Fibroblast of skin of left biceps (primary cell): Measurements from ENCODE around the gene ASCL5.

ENCODE experiments used
- DNase-seq, 2 experiments: peaks; one replicate each; pipeline ENCODE4 v3.0.0-alpha.2; 2013; ENCODE audit warnings: low read depth in 2 of 2

Gene ASCL5

GRCh38 chr1:201085902-201086735 lies 40.9 kb downstream of the ASCL5 start:
- DNase-seq, result no peak

- DNase-seq, result no peak
Observed at GRCh38 chr1:201084295-201084694, 42.7 kb downstream of the ASCL5 start.

DNA sequence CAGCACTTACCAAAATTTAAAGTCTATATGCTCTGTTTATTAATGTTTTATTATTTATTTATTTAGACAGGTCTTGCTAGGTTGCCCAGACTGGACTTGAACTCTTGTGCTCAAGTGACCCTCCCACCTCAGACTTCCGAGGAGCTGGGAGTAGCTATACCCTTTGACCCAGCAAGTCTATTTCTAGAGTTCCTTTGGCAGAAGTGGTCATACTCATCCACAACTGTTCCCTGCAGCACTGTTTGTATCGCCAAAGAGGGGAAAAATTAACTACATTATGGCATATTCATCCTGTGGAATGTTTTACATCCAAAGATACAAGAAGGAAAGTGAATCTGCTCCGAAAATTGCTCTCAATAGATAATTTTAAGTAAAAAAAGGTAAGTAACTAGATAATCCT lies 43.2 kb downstream of the ASCL5 start:
- DNase-seq, result no peak

- DNase-seq, result no peak
Observed at GRCh38 chr1:201080135-201080534, 46.8 kb downstream of the ASCL5 start.

DNA sequence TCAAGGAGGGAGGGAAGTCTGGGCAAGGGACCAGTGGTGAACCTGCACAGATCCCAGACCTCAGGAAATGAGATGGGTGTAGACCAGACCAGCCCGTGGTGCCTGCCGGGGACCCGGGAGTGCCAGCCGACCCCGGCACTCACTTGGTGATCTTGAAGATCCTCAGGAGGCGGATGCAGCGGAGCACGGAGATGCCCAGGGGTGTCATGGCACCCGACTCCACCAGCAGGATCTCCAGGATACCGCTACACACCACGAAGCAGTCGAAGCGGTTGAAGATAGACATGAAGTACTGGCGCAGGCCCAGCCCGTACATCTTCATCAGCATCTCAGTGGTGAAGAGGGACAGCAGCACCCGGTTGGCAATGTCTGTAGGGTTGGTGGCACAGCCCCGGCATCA lies 49.2 kb downstream of the ASCL5 start:
- no peak for DNase-seq

GRCh38 chr1:201077116-201077515 lies 49.9 kb downstream of the ASCL5 start:
- DNase-seq, result no peak

DNA sequence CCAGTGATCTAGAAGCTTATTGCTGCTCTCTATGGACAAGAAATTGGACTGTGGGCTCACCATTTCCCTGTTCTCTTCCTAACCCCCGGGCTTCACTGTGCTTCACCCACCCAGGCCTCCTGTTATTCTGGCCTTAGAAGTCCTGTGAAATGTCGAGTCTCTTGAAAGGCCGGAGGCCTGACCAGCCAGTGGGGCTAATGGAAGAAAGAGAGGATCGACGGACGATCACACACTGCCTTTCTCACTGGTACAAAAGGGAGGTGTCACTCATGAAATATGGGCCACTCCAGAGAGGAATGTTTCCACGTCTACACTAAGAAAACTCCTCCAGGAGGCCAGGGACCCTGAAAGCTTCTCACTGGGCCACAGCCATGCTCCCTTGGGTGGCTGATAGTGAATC lies 50.9 kb downstream of the ASCL5 start:
- no peak for DNase-seq

DNA sequence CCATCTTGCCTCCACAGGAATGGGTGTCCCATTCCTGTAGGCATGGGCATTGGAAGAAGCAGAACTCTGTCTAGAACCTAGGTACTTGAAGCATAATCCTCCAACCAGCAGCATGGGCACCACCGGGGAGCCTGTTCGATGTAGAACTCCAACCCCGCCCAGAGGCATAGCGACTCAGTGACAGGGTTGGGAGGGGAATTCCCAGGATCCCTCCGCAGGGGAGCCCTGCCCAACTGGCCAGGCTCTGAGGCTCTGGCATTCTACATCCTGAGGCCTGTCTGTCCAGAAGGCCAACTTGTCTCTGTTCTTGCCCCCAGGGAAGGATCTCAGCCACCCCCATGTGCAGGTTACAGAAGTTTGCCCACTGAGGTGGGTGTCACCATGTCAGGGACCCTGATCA lies 53.0 kb downstream of the ASCL5 start:
- no peak for DNase-seq

- DNase-seq, result no peak
Observed at GRCh38 chr1:201072922-201073321, 54.1 kb downstream of the ASCL5 start.

DNA sequence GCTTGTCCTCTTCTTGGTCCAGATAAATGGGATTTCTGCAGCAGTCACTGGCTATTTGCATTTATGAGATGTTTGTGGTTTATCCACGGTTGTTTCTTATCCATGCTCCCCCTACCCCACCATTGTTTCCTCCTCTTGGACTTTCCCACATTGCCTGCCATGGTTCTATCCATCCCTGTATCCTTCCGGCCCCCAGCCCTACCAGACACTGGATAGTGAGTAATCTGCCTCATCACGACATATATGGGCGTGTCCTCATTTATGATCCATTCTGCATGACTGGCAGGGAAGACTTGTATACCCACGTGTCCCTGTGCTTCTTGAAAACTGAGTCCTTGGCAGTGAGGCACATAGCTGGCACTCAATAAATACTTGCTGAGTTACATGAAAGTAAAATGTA lies 54.8 kb downstream of the ASCL5 start:
- DNase-seq, result no peak

- no peak for DNase-seq
Observed at GRCh38 chr1:201069636-201070035, 57.3 kb downstream of the ASCL5 start.

DNA sequence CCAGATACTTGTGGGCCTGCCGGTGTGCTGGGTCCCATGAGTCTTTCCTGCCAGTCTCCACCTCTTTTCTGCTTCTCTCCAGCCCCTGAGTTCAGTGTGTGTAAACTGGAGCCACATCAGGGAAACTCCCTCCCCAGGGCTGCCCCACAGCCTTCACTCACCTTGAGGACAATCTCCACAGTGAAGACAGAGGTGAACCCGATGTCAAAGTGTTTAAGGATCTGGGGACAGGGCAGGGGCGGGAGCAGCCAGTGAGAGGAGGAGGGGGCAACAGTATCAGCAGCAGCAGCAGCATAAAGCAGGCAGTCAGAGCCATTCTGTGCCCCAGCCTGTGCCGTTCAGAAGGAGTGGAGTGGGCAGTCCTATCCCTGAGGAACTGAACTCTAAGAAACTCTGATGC lies 58.0 kb downstream of the ASCL5 start:
- no peak for DNase-seq

- DNase-seq, result no peak
Observed at GRCh38 chr1:201066986-201067385, 60.0 kb downstream of the ASCL5 start.

GRCh38 chr1:201065686-201066085 lies 61.3 kb downstream of the ASCL5 start:
- DNase-seq, result no peak

DNA sequence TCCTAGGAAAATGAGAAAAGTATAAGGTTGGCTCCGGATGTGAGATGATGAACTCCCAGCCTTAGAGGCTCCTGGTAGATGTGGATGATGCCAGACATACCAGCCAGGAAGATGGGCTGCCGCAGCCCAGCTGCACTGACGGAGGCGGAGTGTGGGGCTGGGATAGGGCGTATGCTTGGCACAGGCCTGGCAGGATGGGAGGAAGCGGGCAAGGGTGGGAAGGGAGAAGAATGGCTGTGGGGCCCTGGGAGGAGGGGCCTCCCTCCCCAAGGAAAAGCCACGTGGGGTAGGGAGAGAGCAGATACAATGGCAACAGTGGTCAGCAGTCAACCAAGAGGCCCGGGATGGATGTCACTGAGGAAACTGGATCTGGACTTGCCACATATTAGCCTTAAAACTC lies 62.2 kb downstream of the ASCL5 start:
- no peak for DNase-seq
